Colonic mucosa (tissue), 4 donors: ENCODE measurements around the gene AP1AR. TPM values are rescaled to one million over a fixed set of nuclear protein-coding genes. Genes with fewer than 3 reads are reported as not detected.

ENCODE experiments used
- DNase-seq: peaks from one replicate; pipeline ENCODE4 v3.0.0-alpha.2; 2020
- H3K27ac ChIP-seq: fragments of 200-600 bp; one replicate; pipeline ENCODE4 v1.8.0; 2021
- H3K27me3 ChIP-seq: fragments of 200-600 bp; one replicate; pipeline ENCODE4 v1.8.0; 2021
- H3K36me3 ChIP-seq: fragments of 200-600 bp; one replicate; pipeline ENCODE4 v1.8.0; 2021
- H3K4me1 ChIP-seq: fragments of 200-600 bp; one replicate; pipeline ENCODE4 v1.8.0; 2021; ENCODE audit warnings: mild to moderate bottlenecking
- H3K4me3 ChIP-seq: fragments of 200-600 bp; one replicate; pipeline ENCODE4 v1.8.0; 2021
- H3K9ac ChIP-seq, 2 donors: one replicate each; pipeline ENCODE4 v1.7.0; 2013; ENCODE audit warnings: control low read depth in 2 of 2, low read depth in 2 of 2, low read length in 2 of 2
- H3K9me3 ChIP-seq: fragments of 200-600 bp; one replicate; pipeline ENCODE4 v1.8.0; 2021
- intact Hi-C: fragments of 100-400 bp; cut with DNase I; formaldehyde crosslinking; loops from one replicate; pipeline ENCODE4 v1.14.1; 2022
- total RNA-seq, 2 donors: library from RNA; stranded (reverse); fragmentation: NEBNext Ultra II Directional in 1 of 2; extraction: Animal tissue kit (Norgen Biotek cat#: 25700) in 1 of 2; gene quantifications; one replicate each; pipeline ENCODE4 v1.2.1, GENCODE V29; 2021
- TF ChIP-seq, protein P1 (sequence below): fragments of 200-600 bp; IDR thresholded peaks from one replicate; pipeline ENCODE4 v1.8.0; 2022; ENCODE audit warnings: antibody characterized with exemption, mild to moderate bottlenecking
- donor health status: healthy.
- donor health status: DM: no; HTN: no; CAD: no.
- donor health status: DM: no; HTN: no; CAD: no.

AP1AR gene
- total RNA-seq, 2 donors from 2014 or later = 27.9 to 42.4 TPM

- H3K4me1 ChIP-seq = no peaks in the 10 kb centered on the region
- no peak overlapping the region for H3K4me3 ChIP-seq
- DNase-seq = no peak
- no peak overlapping the region for H3K9ac ChIP-seq
- H3K27me3 ChIP-seq = no peaks in the 10 kb centered on the region
- no peak overlapping the region for H3K27ac ChIP-seq
- TF ChIP-seq, protein P1, sequence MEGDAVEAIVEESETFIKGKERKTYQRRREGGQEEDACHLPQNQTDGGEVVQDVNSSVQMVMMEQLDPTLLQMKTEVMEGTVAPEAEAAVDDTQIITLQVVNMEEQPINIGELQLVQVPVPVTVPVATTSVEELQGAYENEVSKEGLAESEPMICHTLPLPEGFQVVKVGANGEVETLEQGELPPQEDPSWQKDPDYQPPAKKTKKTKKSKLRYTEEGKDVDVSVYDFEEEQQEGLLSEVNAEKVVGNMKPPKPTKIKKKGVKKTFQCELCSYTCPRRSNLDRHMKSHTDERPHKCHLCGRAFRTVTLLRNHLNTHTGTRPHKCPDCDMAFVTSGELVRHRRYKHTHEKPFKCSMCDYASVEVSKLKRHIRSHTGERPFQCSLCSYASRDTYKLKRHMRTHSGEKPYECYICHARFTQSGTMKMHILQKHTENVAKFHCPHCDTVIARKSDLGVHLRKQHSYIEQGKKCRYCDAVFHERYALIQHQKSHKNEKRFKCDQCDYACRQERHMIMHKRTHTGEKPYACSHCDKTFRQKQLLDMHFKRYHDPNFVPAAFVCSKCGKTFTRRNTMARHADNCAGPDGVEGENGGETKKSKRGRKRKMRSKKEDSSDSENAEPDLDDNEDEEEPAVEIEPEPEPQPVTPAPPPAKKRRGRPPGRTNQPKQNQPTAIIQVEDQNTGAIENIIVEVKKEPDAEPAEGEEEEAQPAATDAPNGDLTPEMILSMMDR = peak; percentile 30
- H3K9me3 ChIP-seq = no peaks in the 10 kb centered on the region
- H3K36me3 ChIP-seq = no peaks in the 10 kb centered on the region
- intact Hi-C loops = no loop called here
These were observed 35.2 kb downstream of the AP1AR start for GRCh38 chr4:112266823-112267222.

DNA sequence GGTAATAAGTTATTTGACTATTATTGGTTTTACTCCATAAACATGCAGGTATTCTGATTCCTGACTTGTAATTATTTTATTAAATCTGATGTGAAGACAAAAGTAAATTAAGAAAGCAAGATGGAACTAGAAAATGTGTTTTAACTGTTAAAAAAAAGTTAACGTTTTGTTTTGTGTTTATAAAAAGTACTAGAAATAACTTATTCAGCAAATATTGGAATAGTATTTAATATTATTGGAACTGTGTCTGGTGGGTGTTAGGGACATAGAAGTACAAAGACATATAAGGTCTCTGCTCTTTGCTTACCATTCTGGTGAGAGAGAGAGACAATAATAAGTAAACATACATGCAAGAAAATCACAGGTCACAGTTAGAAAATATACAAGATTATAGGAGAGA is 38.5 kb downstream of the AP1AR start:
- TF ChIP-seq, protein P1 = no peak
- Histone ChIP-seq H3K4me3 (no peak overlapping the region), H3K9me3 (no peaks in the 10 kb centered on the region), H3K9ac (no peak overlapping the region), H3K27ac (no peak overlapping the region), H3K27me3 (no peaks in the 10 kb centered on the region), H3K4me1 (no peaks in the 10 kb centered on the region), H3K36me3 (no peaks in the 10 kb centered on the region)
- intact Hi-C loops = no loop called here
- DNase-seq = no peak

- no peak for DNase-seq
- no peaks in the 10 kb centered on the region for H3K36me3 ChIP-seq
- TF ChIP-seq, protein P1 = no peak
- no peak overlapping the region for H3K4me3 ChIP-seq
- intact Hi-C loops = no loop called here
- no peak overlapping the region for H3K27ac ChIP-seq
- H3K4me1 ChIP-seq = no peaks in the 10 kb centered on the region
- H3K9me3 ChIP-seq = no peaks in the 10 kb centered on the region
- H3K27me3 ChIP-seq = no peaks in the 10 kb centered on the region
- H3K9ac ChIP-seq = no peak overlapping the region
These were observed 39.2 kb downstream of the AP1AR start for GRCh38 chr4:112270640-112271421.

DNA sequence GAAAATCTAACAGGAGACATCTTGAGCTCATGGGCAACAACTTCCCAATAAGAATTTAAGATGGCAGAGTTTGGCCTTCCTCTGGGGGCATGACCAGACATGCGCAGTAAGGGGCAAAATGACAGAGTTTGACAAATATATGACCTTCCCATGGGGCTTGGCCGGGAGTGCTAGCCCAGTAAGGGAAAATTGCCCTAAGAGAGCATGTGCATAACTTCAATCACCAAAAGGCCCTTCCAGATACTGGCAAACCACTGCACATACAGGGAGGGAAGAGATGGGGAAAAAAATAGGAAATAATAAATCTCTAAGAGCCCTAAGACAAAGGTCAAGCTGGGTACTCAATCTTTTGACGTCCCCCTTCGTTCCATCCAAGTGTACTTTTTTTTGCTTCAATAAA is 40.7 kb downstream of the AP1AR start:
- H3K4me3 ChIP-seq = no peak overlapping the region
- H3K27ac ChIP-seq = no peak overlapping the region
- TF ChIP-seq, protein P1 = no peak
- no peaks in the 10 kb centered on the region for H3K4me1 ChIP-seq
- intact Hi-C loops = no loop called here
- H3K27me3 ChIP-seq = no peaks in the 10 kb centered on the region
- H3K36me3 ChIP-seq = no peaks in the 10 kb centered on the region
- no peak overlapping the region for H3K9ac ChIP-seq
- H3K9me3 ChIP-seq = no peaks in the 10 kb centered on the region
- DNase-seq = no peak

- Histone ChIP-seq H3K4me3 (no peak overlapping the region), H3K36me3 (no peaks in the 10 kb centered on the region), H3K27ac (no peak overlapping the region), H3K4me1 (no peaks in the 10 kb centered on the region), H3K9me3 (no peaks in the 10 kb centered on the region), H3K9ac (no peak overlapping the region), H3K27me3 (no peaks in the 10 kb centered on the region)
- no peak for DNase-seq
- intact Hi-C loops = no loop called here
- TF ChIP-seq, protein P1 = no peak
These were observed 43.4 kb downstream of the AP1AR start for GRCh38 chr4:112274959-112275358.
